Measurements from ENCODE around the gene NANOGP8.

Gene NANOGP8

GRCh38 chr15:35047996-35048395 lies 37.1 kb downstream of the NANOGP8 start:
- TF ChIP-seq CTCF (IDR thresholded peaks at IDR 0.05; ENCODE audit: low read depth, low read length, missing control alignments) = no peak
- H3K4me3 ChIP-seq (ENCODE audit: low read depth, low read length) = no peak overlapping the region
- DNase-seq (ENCODE audit: low read depth) = no peak
- in situ Hi-C loops (cut with HindIII; ENCODE audit: low sequenced_read_pairs) = no loop called here

GRCh38 chr15:35047528-35047927 lies 37.6 kb downstream of the NANOGP8 start:
- H3K4me3 ChIP-seq (ENCODE audit: low read depth, low read length) = no peak overlapping the region
- in situ Hi-C loops (cut with HindIII; ENCODE audit: low sequenced_read_pairs) = no loop called here
- DNase-seq (ENCODE audit: low read depth) = no peak
- no peak for TF ChIP-seq CTCF (IDR thresholded peaks at IDR 0.05; ENCODE audit: low read depth, low read length, missing control alignments)

GRCh38 chr15:35043373-35044095 lies 41.6 kb downstream of the NANOGP8 start:
- no peak for TF ChIP-seq CTCF (IDR thresholded peaks at IDR 0.05; ENCODE audit: low read depth, low read length, missing control alignments)
- no peak overlapping the region for H3K4me3 ChIP-seq (ENCODE audit: low read depth, low read length)
- in situ Hi-C loops (cut with HindIII; ENCODE audit: low sequenced_read_pairs) = no loop called here
- no peak for DNase-seq (ENCODE audit: low read depth)

- no peak for DNase-seq (ENCODE audit: low read depth)
- in situ Hi-C loops (cut with HindIII; ENCODE audit: low sequenced_read_pairs) = no loop called here
- no peak for TF ChIP-seq CTCF (IDR thresholded peaks at IDR 0.05; ENCODE audit: low read depth, low read length, missing control alignments)
- H3K4me3 ChIP-seq (ENCODE audit: low read depth, low read length) = no peak overlapping the region
These were observed 44.5 kb downstream of the NANOGP8 start for GRCh38 chr15:35040339-35041255.

GRCh38 chr15:35038626-35039451 lies 46.3 kb downstream of the NANOGP8 start:
- in situ Hi-C loops (cut with HindIII; ENCODE audit: low sequenced_read_pairs) = no loop called here
- no peak for TF ChIP-seq CTCF (IDR thresholded peaks at IDR 0.05; ENCODE audit: low read depth, low read length, missing control alignments)
- no peak overlapping the region for H3K4me3 ChIP-seq (ENCODE audit: low read depth, low read length)
- DNase-seq (ENCODE audit: low read depth) = no peak
